ENCODE results near the gene SIK3.

Gene SIK3

DNA sequence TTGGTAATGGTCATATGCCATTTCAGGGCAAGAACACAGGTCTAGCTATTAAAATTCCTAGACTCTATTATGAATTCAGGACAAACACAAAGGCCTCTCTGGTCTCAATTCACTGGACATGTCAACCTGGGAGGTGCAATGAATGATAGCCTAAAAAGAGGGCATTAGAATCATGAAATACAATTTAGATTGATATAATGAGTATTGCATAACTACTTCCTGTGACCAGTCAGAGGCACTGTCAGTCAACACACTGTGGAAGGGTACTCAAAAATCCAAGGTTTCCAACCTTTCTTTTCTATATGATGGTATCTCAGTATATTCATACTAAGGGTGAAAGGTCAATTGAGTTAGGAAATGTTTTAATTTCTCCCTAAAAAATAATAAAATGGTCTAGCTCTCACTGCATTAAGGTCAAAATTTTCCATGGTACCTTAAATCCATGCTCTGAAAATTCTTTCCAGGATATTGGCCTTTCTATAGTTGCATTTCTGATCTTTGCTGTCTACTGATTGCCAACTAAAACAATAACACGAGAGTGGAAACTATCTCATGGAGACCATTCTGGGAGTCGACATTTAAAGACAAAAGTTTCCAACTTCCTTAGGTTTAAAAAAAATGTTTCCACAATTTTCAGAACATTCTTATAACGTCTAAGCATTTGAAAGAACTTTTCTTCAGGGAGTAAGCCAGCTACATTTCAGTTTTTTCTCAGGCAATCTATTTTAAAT is 179.1 kb downstream of the SIK3 start:
- no peak for DNase-seq

DNA sequence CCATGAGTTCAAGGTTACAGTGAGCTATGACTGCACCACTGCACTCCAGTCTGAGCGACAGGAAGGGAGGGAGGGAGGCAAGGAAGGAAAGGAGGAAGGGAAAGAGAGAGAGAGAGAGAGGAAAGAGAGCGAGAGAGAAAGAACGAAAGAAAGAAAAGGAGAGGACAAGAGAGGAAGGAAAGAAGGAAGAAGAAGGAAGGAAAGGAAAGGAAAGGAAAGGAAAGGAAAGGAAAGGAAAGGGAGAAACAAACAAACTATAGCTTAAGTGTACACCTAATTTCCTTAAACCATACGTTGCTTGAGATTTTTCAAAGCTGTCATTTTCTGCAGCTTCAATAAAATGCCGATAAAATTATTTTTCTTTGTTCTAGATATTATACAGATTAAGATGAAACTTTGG is 180.6 kb downstream of the SIK3 start:
- DNase-seq = no peak

GRCh38 chr11:116916886-116917285 is 181.3 kb downstream of the SIK3 start:
- no peak for DNase-seq

DNA sequence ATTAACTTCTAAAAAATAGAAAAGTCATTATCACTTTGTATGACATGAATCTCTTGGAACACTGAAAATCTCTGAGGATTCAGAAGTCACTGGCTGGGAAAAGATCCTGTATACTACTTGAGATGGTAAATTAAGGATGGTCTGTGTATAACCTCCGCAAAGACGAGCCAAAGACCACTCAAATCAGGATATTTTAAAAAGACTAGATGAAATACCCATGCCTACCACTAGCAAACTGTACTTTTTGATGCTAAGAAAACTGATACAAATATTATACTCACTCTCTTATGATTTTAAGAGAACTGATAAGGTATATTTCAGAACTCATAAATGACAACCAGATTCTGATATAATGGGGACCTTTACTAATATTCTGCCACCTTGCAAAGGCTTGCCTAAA is 182.2 kb downstream of the SIK3 start:
- DNase-seq = no peak

- no peak for DNase-seq
Measured at GRCh38 chr11:116913000-116913399, 185.2 kb downstream of the SIK3 start.

GRCh38 chr11:116911976-116912734 is 186.1 kb downstream of the SIK3 start:
- no peak for DNase-seq

DNA sequence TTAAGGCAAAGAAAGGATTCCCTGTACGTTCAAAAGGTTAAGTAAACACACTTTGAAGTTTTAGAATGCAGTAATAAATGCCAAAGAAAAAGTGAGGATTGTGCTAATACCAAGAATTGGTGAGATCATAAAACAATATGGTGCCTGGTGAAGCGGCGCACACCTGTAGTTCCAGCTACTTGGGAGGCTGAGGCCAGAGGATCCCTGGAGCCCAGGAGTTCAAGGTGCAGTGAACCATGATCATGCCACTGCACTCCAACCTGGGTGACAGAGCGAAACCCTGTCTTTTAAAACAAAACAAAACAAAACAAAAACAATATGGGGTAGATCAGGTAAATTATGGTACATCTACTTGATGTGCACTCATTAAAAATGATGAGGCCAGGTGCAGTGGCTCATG is 187.4 kb downstream of the SIK3 start:
- no peak for DNase-seq

DNA sequence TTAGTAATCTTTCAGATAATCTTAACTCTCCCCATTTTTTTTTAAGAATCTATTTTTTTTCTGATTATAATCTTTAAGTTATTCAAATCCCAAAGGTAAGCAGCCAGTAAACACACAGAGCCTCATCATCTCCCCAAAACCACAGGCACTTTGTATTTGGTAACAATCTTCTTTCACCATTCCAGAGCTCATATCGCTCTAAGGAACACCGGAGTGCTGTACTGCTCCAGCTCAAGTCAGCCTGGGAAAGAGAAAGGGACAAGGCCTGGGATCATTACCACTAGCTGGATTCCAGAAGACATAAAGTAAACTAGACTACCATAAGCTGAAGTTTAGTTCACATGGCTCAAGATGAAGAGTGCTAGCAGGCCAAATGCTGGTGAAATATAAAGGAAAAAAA is 187.8 kb downstream of the SIK3 start:
- no peak for DNase-seq

- DNase-seq = no peak
Measured at GRCh38 chr11:116909245-116909644, 189.0 kb downstream of the SIK3 start.

- no peak for DNase-seq
Measured at GRCh38 chr11:116906479-116906878, 191.7 kb downstream of the SIK3 start.

- no peak for DNase-seq
Measured at GRCh38 chr11:116903090-116903489, 195.1 kb downstream of the SIK3 start.

DNA sequence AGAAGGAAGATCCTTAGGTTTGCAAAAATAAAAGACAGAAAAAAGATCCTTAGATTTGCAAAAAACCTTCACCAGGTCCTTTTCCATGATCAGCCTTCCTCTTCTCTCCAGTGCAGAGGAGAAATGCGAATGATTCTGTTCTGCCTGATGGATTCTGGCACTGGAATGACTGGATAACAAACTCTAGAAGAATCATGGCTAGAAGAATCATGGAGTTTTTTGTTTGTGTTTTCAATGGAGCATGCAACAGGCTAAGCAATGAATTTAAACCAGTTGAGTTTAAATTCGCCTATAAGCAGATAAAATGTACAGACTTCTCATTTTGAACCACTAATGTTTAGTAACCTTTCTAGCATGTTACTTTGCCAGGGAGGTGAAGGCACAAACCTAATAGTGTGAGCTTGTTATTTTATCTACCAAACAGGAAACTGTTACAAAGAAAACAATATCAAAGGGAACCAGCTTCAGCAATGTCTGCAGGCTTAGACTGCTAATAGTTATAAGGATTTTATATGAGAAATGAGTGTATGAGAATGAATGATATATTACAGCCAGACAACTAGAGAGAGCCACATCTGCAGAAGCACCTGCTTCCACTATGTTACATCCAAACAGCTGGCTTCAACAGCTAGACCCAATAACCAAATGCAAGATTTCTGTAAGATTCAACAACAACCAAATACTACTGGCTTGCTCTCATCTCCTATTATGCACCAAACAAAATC is 196.1 kb downstream of the SIK3 start:
- DNase-seq = no peak

- DNase-seq = no peak
Measured at GRCh38 chr11:116901211-116901610, 197.0 kb downstream of the SIK3 start.

GRCh38 chr11:116896211-116896610 is 202.0 kb downstream of the SIK3 start:
- DNase-seq = no peak

GRCh38 chr11:116895048-116895757 is 203.0 kb downstream of the SIK3 start:
- DNase-seq = no peak

DNA sequence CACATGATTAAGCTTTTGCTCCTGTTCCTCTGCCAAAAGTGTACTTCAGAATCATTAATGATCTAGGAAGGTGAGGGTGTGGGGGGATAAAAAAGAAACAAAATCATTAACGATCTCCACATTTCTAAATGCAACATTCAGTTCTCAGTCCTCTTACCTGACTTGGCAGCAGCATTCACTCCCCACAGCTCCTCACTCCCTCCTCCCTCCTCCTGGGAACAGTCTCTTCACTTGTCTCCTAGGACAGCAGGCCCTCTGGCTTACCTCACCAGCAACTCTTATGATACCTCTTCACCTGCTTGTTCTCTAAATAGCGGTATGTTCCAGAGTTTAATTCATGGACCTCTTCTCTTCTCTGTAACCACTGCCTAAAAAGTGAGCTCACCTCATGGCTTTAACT is 204.3 kb downstream of the SIK3 start:
- no peak for DNase-seq

GRCh38 chr11:116893437-116893836 is 204.8 kb downstream of the SIK3 start:
- DNase-seq = no peak

DNA sequence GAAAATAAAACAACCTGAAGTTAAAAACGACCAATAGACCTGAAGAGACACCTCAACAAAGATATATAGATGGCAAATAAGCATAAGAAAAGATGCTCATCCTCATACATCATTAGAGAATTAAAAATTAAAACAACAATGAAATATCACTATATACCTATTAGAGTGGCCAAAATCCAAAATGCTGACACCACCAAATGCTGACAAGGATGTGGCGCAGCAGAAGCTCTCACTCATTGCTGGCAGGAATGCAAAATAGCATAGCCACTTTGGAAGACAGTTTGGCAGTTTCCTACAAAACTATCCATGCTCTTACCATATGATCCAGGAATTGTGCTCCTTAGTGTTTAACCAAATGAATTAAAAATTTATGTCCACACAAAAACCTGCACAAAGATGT is 205.9 kb downstream of the SIK3 start:
- DNase-seq = no peak

GRCh38 chr11:116891746-116892145 is 206.5 kb downstream of the SIK3 start:
- DNase-seq = no peak

- no peak for DNase-seq
Measured at GRCh38 chr11:116890607-116891006, 207.6 kb downstream of the SIK3 start.

DNA sequence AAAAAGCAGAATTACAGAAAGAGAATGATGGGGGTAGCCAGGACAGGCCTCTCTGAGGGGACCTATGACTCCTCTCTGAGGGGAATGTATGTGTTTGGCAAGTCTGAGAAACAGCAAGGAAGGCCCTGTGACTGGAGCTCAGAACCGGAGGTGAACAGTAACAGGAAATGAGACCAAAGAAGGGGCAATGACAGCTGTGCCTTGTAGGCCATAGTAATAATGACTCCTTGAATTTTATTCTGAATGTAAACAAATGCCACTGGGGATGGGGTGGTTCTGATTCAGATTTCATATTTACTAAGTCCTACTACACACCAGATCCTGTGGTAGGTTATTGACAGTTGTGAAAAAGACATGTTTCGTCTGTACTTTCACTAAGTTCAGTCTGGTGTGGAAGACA is 208.0 kb downstream of the SIK3 start:
- DNase-seq = no peak

- no peak for DNase-seq
Measured at GRCh38 chr11:116888884-116889549, 209.2 kb downstream of the SIK3 start.

DNA sequence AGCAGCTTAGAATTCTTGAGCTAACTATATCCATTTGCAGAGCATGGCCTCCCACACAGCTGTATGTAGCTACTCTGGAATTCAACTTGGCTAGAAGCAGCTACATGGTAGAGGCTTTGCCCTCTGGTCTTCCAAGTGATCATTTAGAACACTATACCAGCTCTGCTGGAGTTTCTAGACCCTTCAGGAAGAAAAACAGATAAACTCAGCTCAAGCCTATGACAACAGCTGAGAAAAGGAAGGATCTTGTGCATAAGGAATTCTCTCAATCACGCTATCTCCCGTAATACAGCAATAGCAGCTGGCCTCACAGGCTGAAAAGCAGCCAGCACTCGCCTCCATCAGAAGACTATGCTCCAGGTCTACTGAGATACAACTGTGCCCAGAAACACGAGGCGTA is 210.2 kb downstream of the SIK3 start:
- DNase-seq = no peak

Data from activated CD4-positive, CD25-positive, alpha-beta regulatory T cell treated with anti-CD3 and anti-CD28 coated beads, Interleukin-2, amount 50 U/mL, for 72 hours (primary cell).